AG04449 (cell line): ENCODE results near the gene PSENEN.

Experiments used
- CTCF ChIA-PET: fragments of 350-600 bp; formaldehyde crosslinking; extraction: SDS; loops from one replicate; lab custom pipeline; 2021; ENCODE audit warnings: antibody characterized with exemption; lab: Yijun Ruan, JAX
- POLR2A ChIA-PET: fragments of 400-600, 350-600 bp; formaldehyde crosslinking; extraction: SDS; loops from one replicate; lab custom pipeline; 2020; ENCODE audit warnings: antibody characterized with exemption, inconsistent platforms; lab: Yijun Ruan, JAX
- DNase-seq: peaks from one replicate; pipeline ENCODE4 v3.0.0-alpha.2; 2010; ENCODE audit warnings: low read depth, low spot score
- H3K4me3 ChIP-seq: 2 replicates; pipeline ENCODE4 v1.5.1; 2011; ENCODE audit warnings: low read depth, mild to moderate bottlenecking, control low read depth, low read length
- TF ChIP-seq, protein P1 (sequence below): IDR thresholded peaks from one replicate; pipeline ENCODE4 v1.5.1; 2011; ENCODE audit warnings: mild to moderate bottlenecking, moderate library complexity, low read length, control low read depth, inconsistent platforms; ENCODE audit not compliant: insufficient read depth; ENCODE audit errors: missing control alignments

PSENEN gene

DNA sequence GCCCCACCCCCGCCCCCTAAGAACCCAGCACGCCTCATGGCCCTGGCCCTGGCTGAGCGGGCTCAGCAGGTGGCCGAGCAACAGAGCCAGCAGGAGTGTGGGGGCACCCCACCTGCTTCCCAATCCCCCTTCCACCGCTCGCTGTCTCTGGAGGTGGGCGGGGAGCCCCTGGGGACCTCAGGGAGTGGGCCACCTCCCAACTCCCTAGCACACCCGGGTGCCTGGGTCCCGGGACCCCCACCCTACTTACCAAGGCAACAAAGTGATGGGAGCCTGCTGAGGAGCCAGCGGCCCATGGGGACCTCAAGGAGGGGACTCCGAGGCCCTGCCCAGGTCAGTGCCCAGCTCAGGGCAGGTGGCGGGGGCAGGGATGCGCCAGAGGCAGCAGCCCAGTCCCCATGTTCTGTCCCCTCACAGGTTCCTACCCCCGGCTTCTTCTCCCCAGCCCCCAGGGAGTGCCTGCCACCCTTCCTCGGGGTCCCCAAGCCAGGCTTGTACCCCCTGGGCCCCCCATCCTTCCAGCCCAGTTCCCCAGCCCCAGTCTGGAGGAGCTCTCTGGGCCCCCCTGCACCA lies 41.9 kb downstream of the PSENEN start:
- CTCF ChIA-PET: no interaction called here
- H3K4me3 ChIP-seq: no peak overlapping the region
- POLR2A ChIA-PET: no interaction called here
- TF ChIP-seq, protein P1, sequence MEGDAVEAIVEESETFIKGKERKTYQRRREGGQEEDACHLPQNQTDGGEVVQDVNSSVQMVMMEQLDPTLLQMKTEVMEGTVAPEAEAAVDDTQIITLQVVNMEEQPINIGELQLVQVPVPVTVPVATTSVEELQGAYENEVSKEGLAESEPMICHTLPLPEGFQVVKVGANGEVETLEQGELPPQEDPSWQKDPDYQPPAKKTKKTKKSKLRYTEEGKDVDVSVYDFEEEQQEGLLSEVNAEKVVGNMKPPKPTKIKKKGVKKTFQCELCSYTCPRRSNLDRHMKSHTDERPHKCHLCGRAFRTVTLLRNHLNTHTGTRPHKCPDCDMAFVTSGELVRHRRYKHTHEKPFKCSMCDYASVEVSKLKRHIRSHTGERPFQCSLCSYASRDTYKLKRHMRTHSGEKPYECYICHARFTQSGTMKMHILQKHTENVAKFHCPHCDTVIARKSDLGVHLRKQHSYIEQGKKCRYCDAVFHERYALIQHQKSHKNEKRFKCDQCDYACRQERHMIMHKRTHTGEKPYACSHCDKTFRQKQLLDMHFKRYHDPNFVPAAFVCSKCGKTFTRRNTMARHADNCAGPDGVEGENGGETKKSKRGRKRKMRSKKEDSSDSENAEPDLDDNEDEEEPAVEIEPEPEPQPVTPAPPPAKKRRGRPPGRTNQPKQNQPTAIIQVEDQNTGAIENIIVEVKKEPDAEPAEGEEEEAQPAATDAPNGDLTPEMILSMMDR: no peak
- no peak for DNase-seq

DNA sequence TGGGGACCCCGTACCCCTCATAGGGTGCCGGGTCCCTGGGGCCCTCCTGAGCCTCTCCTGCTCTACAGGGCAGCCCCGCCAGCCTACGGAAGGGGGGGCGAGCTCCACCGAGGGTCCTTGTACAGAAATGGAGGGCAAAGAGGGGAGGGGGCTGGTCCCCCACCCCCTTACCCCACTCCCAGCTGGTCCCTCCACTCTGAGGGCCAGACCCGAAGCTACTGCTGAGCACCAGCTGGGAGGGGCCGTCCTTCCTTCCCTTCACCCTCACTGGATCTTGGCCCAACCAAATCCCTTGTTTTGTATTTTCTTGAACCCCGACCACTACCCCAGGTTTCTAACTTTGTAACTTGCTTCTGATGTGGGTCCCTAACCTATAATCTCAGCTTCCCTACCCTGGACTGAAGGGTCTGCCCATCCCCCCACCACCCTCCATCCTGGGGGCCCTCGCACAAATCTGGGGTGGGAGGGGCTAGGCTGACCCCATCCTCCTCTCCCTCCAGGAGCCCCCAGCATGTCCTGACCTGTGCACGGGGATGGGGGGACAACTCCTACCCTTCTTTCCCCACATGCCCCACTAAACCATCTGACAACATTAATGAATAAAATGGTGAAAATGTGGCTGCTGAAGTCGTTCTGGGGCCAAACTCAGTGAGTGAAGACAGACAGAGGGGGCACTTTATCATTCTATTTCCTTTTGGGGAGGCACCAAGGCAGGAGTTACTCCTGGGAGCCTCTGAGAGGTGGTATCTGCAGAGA lies 42.9 kb downstream of the PSENEN start:
- ChIA-PET POLR2A (no interaction called here), CTCF (no interaction called here)
- DNase-seq: no peak
- TF ChIP-seq, protein P1: no peak
- H3K4me3 ChIP-seq: no peak overlapping the region

DNA sequence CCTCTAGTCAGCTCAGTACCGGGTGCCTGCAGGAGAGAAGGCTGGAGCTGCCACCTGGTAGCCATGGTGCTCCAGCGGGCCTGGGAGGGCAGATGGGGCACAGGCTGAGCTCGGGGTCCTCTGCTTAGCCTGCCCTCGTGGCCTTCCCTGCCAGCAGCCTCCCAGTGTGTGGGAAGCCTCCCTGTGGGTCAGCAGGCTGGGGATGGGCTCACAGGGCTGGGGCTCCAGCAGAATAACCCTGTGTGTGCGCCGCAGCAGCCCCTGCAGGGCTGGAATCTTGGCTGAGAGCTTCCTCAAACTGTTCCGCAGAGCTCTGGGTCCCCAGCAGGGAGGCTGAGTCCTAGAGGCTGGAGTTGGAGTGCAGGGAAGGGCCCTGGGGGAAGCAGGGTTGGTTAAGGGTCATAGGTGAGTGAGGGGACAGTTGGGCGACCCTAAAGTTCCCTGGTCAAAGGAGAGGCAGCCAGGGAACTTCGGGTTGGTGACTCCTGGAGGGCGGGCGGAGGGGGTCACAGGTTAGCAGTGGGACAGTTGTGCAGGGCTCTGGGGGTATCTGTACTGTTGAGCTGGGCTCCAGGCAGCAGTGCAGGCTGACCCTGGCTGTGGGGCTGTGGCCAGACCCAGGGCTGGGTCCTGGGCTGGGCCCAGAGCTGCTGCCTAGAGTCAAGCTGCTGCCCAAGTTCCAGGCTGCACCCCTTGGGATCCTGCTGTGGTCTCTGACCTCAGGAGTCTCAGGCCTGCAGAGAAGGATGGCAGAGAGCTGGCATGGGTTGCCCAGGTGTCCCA lies 43.9 kb downstream of the PSENEN start:
- TF ChIP-seq, protein P1: no peak
- no peak for DNase-seq
- CTCF ChIA-PET: interaction anchor here (1.0 kb wide), 1 partner anchor 13 kb away, joined by 3 read pairs; no protein-coding TSS in a partner anchor
- POLR2A ChIA-PET: no interaction called here
- no peak overlapping the region for H3K4me3 ChIP-seq

DNA sequence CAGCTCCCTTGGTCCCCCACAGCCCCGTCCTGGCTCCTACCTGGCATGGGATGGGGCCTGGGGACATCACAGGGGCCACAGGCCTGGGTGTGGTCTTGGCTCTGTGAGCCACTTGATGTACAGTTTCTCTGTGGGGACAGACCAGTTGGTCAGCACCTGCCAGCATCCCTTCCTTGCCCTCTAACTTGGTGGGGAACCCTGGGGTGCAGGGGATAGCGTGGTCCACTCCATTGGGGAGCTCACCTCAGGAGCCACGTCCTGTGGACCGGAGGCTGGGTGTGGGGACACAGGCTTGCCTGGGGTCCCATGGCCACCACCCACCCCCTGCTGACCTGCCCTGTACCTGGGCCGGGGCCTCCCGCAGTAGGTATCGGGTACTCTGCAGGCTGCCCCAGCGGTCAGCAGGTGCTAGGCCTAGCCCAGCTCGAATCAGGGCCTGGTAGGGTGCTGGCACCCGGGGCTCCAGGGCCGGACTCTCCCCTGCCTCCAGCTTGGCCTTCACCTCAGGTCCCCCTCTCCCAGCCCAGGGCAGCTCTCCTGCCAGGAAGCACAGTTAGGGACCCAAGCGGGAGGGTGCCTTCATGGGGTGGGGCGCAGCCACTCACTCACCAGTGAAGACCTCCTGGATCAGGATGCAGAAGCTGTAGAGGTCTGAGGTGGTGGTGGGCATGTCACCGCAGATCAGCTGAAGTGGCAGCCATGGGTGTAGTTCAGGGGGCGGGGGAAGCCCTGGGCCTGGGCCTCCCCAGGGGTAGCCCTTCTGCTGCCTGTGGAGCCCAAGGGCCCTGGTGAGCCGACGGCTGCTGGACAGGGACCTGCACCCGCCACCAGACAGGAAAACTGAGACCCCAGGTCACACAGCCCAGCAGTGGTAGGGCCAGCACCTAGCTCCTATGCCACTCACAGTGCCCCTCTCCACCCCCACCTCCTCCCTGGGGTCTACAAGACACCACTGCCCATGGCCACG lies 44.8 kb downstream of the PSENEN start:
- ChIA-PET CTCF (interaction anchor here (1.0 kb wide), 1 partner anchor 14 kb away, joined by 3 read pairs; no protein-coding TSS in a partner anchor), POLR2A (no interaction called here)
- H3K4me3 ChIP-seq: no peak overlapping the region
- TF ChIP-seq, protein P1: no peak
- DNase-seq: no peak

DNA sequence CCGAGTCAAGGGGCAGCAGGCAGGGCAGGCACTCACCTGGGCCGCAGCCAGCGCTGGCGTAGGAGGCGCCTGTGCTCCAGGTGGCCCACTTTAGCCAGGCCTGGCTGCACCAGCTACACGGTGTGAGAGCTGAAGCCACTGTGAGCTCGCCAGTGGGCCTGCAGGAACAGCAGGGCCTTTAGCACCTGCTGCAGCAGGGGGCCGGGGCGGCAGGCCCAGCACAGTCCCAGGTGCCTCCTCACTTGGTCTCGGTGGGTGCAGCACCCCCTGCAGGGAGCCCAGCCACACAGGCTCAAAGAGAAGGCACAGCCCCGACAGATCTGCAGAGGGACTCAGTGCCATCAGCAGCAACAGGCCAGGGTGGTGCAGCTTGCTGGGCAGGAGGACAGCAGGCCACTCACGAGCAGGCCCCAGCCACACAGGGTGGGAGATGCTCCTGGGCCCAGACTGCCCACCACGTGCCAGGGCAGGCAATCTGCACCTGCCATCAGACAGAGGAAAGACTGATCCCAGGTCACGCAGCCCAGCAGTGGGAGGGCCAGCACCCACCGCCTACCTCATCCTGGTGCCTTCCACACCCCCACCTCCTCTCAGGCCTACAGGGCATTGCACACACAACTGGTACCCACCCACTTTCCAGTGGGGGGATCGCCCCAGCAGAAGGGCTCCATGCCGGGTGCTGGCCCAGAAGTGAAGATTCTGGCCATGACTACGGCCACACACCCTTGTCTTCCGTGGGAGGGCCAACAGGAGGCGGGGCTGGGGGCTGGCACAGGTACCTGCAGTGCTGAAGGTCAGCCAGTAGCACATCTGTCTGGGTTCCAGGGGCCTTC lies 45.7 kb downstream of the PSENEN start:
- CTCF ChIA-PET: no interaction called here
- no peak overlapping the region for H3K4me3 ChIP-seq
- POLR2A ChIA-PET: no interaction called here
- no peak for DNase-seq
- TF ChIP-seq, protein P1: no peak
